Activated naive CD4-positive, alpha-beta T cell treated with anti-CD3 and anti-CD28 coated beads, Interleukin-2, amount 50 U/mL, for 72 hours (primary cell): ENCODE results near the gene RNU11. TPM values are rescaled to one million over a fixed set of nuclear protein-coding genes. Genes with fewer than 3 reads are reported as not detected.

ENCODE experiments used
- total RNA-seq, 2 donors: library from RNA; stranded (reverse); gene quantifications; one replicate each; pipeline ENCODE4 v1.2.3, GENCODE V29; 2022

Gene RNU11
- total RNA-seq, 2 donors from 2014 or later: not detected

Other genes starting within 250 kb of the RNU11 start
- gene RCC1, start 142.6 kb upstream of the RNU11 start, total RNA-seq: 10 to 100 TPM; 90.1 to 98.2 TPM
- gene TRNAU1AP, start 95.5 kb upstream of the RNU11 start, total RNA-seq: 10 to 100 TPM; 64.8 to 73.4 TPM
- gene RAB42, start 56.3 kb upstream of the RNU11 start, total RNA-seq: under 1 TPM in 1 of 2 donors, not detected in 1; 0.21 TPM
- gene TAF12, start 5.5 kb upstream of the RNU11 start, total RNA-seq: 10 to 100 TPM; 20.9 to 35.7 TPM
- 10 to 100 TPM; 18.9 to 26.7 TPM for gene GMEB1, start 20.2 kb downstream of the RNU11 start, total RNA-seq
- gene YTHDF2, start 88.3 kb downstream of the RNU11 start, total RNA-seq: 10 to 100 TPM; 65.7 to 78.0 TPM
- under 1 TPM in 1 of 2 donors, not detected in 1; 0.05 TPM for gene OPRD1, start 163.6 kb downstream of the RNU11 start, total RNA-seq